HepG2 (cell line): ENCODE data around the gene CDC14B. TPM values are rescaled to one million over a fixed set of nuclear protein-coding genes. Genes with fewer than 3 reads are reported as not detected.

Experiments used
- BRD4 ChIP-seq: sonication (generic); formaldehyde crosslinking; IDR thresholded peaks from 2 replicates; pipeline ENCODE4 v1.4.0; 2020; ENCODE audit warnings: missing genetic modification reagents
- FIP1L1 ChIP-seq: fragments of 200-400 bp; formaldehyde crosslinking; IDR thresholded peaks from 2 replicates; pipeline ENCODE4 v1.6.1; 2018; ENCODE audit warnings: low read depth, mild to moderate bottlenecking, low read length, moderate library complexity, borderline replicate concordance; ENCODE audit not compliant: insufficient read depth
- MNT ChIP-seq: fragments of 450-650 bp; IDR thresholded peaks from 2 replicates; pipeline ENCODE4 v1.6.1; 2016
- NRL ChIP-seq: sonication (generic); formaldehyde crosslinking; IDR thresholded peaks from 2 replicates; pipeline ENCODE4 v1.5.0; 2020; ENCODE audit warnings: missing genetic modification reagents, mild to moderate bottlenecking, moderate library complexity, borderline replicate concordance
- SMARCC2 ChIP-seq: fragments of 450-650 bp; IDR thresholded peaks from 2 replicates; pipeline ENCODE4 v1.6.1; 2017; ENCODE audit warnings: antibody characterized with exemption, mild to moderate bottlenecking
- ZFY ChIP-seq: sonication (generic); formaldehyde crosslinking; IDR thresholded peaks from 2 replicates; pipeline ENCODE4 v1.4.0; 2020; ENCODE audit warnings: missing genetic modification reagents
- ZHX1 ChIP-seq: sonication (generic); formaldehyde crosslinking; IDR thresholded peaks from 2 replicates; pipeline ENCODE4 v1.8.1; 2022; ENCODE audit warnings: low read depth, mild to moderate bottlenecking, missing genetic modification reagents
- ZNF225 ChIP-seq: sonication (generic); formaldehyde crosslinking; IDR thresholded peaks from 2 replicates; pipeline ENCODE4 v1.4.0; 2020; ENCODE audit warnings: mild to moderate bottlenecking, missing genetic modification reagents
- ZNF574 ChIP-seq: sonication (generic); formaldehyde crosslinking; IDR thresholded peaks from 2 replicates; pipeline ENCODE4 v1.4.0; 2020; ENCODE audit warnings: missing genetic modification reagents
- ZNF747 ChIP-seq: sonication (generic); formaldehyde crosslinking; IDR thresholded peaks from 2 replicates; pipeline ENCODE4 v1.8.1; 2023; ENCODE audit warnings: missing genetic modification reagents, mild to moderate bottlenecking, borderline replicate concordance
- polyA plus RNA-seq, 8 experiments: library from polyadenylated mRNA; depleted of rRNA in 3 of 8; stranded (reverse) in 7 of 8; unstranded in 1 of 8; fragments of >200 nt; fragmentation: Illumina TruSeq in 4 of 8; extraction: Trizol in 4 of 8; gene quantifications; 2 replicates each; pipeline versions ENCODE4 v1.2.1 to v1.2.3, GENCODE V29; 2011 to 2016; ENCODE audit warnings: low read depth in 4 of 8, missing spikeins in 1 of 8, mixed read lengths in 1 of 8; ENCODE audit not compliant: insufficient read depth in 1 of 8
- total RNA-seq, 5 experiments: library from RNA; depleted of rRNA; stranded (reverse); fragments of >200 nt; fragmentation: Illumina TruSeq; extraction: Trizol; gene quantifications; 2 replicates each; pipeline ENCODE4 v1.2.3, GENCODE V29; 2016; ENCODE audit warnings: low read depth in 1 of 5
- TF ChIP-seq, protein P1 (sequence below): sonication (generic); formaldehyde crosslinking; IDR thresholded peaks from one replicate; pipeline ENCODE4 v1.5.1; 2020; ENCODE audit warnings: mild to moderate bottlenecking, missing genetic modification reagents; ENCODE audit errors: not compliant biosample characterization

The CDC14B gene
- total and polyA plus RNA-seq, 2 of the 13 experiments (the other 11 are each of a cell fraction or from before 2014, with no cell fraction given), result 25.8 to 33.3 TPM

- TF ChIP-seq, protein P1, sequence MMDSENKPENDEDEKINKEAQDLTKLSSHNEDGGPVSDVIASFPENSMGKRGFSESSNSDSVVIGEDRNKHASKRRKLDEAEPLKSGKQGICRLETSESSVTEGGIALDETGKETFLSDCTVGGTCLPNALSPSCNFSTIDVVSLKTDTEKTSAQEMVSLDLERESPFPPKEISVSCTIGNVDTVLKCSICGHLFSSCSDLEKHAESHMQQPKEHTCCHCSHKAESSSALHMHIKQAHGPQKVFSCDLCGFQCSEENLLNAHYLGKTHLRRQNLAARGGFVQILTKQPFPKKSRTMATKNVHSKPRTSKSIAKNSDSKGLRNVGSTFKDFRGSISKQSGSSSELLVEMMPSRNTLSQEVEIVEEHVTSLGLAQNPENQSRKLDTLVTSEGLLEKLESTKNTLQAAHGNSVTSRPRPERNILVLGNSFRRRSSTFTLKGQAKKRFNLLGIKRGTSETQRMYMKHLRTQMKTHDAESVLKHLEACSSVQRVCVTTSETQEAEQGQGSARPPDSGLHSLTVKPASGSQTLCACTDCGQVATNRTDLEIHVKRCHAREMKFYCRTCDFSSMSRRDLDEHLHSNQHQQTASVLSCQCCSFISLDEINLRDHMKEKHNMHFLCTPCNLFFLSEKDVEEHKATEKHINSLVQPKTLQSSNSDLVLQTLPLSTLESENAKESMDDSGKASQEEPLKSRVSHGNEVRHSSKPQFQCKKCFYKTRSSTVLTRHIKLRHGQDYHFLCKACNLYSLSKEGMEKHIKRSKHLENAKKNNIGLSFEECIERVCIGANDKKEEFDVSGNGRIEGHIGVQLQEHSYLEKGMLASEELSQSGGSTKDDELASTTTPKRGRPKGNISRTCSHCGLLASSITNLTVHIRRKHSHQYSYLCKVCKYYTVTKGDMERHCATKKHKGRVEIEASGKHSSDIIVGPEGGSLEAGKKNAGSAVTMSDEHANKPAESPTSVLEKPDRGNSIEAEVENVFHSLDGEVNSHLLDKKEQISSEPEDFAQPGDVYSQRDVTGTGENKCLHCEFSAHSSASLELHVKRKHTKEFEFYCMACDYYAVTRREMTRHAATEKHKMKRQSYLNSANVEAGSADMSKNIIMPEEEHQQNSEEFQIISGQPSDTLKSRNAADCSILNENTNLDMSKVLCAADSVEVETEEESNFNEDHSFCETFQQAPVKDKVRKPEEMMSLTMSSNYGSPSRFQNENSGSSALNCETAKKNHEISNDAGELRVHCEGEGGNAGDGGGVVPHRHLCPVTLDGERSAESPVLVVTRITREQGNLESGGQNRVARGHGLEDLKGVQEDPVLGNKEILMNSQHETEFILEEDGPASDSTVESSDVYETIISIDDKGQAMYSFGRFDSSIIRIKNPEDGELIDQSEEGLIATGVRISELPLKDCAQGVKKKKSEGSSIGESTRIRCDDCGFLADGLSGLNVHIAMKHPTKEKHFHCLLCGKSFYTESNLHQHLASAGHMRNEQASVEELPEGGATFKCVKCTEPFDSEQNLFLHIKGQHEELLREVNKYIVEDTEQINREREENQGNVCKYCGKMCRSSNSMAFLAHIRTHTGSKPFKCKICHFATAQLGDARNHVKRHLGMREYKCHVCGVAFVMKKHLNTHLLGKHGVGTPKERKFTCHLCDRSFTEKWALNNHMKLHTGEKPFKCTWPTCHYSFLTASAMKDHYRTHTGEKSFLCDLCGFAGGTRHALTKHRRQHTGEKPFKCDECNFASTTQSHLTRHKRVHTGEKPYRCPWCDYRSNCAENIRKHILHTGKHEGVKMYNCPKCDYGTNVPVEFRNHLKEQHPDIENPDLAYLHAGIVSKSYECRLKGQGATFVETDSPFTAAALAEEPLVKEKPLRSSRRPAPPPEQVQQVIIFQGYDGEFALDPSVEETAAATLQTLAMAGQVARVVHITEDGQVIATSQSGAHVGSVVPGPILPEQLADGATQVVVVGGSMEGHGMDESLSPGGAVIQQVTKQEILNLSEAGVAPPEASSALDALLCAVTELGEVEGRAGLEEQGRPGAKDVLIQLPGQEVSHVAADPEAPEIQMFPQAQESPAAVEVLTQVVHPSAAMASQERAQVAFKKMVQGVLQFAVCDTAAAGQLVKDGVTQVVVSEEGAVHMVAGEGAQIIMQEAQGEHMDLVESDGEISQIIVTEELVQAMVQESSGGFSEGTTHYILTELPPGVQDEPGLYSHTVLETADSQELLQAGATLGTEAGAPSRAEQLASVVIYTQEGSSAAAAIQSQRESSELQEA (CRISPR knock-in tag), result peak; percentile 24
- TF ChIP-seq BRD4 (CRISPR knock-in tag), result 0 out of 2 replicates have a peak, but pooled peaks have one; percentile 43
- peak; percentile 32; the same call in 1 of the 2 replicates for TF ChIP-seq NRL (CRISPR knock-in tag)
- TF ChIP-seq ZFY (CRISPR knock-in tag), result peak; percentile 24; the same call in 1 of the 2 replicates
- TF ChIP-seq FIP1L1, result no peak
- peak; percentile 20; the same call in 1 of the 2 replicates for TF ChIP-seq ZHX1 (CRISPR knock-in tag)
- 0 out of 2 replicates have a peak, but pooled peaks have one; percentile 37 for TF ChIP-seq ZNF225 (CRISPR knock-in tag)
- TF ChIP-seq ZNF574 (CRISPR knock-in tag), result peak; percentile 42; the same call in 1 of the 2 replicates
- TF ChIP-seq MNT, result no peak
- TF ChIP-seq SMARCC2, result no peak
- TF ChIP-seq ZNF747 (CRISPR knock-in tag), result 0 out of 2 replicates have a peak, but pooled peaks have one; percentile 35
Observed at GRCh38 chr9:96618209-96619123, 1.2 kb downstream of the CDC14B start (continued).
